RKO (cell line): ENCODE results near the gene COL18A1.

ENCODE experiments used
- DNase-seq: peaks from one replicate; pipeline ENCODE4 v3.0.0-alpha.2; 2016; ENCODE audit warnings: low spot score

The COL18A1 gene

DNA sequence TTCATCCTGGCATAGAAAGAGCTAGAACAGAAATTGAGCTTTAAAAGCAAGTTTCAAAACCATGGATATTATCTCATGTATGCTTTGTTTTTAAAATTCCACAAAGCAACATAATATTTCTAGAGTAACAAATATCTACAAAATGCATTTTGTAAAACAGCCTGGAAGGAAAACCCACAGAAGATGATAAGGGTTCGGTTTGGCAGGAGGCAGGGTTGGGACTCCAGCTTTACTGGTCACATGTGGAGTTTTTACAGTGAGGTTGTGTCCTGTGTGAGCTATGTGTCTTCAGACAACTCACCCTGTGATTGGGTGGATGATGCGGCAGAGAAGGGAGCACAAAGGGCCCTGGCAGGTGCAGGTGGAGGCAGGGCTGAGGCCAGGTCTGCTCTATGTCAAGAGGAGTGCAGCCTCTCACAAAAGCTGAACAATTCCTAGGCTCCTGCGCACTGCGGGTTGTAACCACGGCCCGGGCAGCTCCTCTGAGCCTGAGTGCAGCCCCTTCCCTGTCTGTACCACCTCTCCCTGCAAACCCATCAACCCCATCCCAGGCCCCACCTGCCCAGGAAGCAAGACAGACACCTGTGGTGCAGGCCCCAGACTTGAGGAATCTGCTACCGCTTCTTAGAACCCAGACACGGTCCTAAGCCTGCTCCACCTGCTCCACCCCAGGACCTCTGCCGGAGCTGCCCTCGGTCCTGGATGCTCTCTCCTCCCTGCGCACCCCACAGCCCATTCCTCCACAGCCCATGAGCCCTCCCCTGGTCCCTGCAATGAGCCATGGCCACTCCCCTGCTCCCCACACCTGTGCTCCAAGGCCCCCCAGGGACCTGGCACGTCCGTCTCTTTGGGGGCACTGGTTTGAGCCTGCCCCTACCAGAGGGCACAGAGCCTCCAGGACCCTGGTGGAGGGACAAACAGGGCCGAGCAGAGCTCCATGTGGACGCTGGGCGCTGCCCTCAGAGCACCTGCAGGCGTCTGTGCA is 2.8 kb upstream of the COL18A1 start:
- no peak for DNase-seq

DNA sequence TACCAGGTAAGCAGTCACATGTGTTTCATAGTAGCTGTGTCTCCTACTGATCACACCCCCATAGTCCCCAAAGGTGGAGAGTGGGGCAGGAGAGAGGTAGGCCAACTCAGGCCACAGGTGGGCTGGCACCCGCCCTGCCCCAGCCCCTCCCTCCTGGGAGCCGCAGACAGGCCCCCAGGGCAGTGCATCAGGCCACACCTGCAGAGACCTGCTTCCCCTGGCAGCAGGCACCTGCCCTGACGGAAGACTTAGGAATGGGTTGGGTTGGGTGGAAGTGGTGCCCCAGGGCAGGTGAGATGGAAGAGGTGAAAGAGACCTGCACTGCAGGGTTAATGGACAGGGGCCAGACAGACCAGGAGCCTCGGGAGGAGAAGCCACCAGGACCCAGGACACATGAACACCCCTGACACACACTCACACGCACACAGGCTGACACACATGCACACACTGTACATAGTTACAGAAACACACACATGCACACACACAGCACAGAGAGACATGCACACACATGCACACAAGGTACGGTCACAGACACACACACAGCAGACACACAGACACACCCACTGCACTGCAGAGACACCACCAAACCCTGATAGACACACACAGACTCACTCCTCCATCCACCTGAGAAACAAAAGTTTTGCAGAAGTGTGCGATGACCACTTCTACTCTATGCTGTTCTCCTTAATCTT is 1.7 kb upstream of the COL18A1 start:
- no peak for DNase-seq

- no peak for DNase-seq
Measured at GRCh38 chr21:45403825-45404729, 888 bp upstream of the COL18A1 start.

DNA sequence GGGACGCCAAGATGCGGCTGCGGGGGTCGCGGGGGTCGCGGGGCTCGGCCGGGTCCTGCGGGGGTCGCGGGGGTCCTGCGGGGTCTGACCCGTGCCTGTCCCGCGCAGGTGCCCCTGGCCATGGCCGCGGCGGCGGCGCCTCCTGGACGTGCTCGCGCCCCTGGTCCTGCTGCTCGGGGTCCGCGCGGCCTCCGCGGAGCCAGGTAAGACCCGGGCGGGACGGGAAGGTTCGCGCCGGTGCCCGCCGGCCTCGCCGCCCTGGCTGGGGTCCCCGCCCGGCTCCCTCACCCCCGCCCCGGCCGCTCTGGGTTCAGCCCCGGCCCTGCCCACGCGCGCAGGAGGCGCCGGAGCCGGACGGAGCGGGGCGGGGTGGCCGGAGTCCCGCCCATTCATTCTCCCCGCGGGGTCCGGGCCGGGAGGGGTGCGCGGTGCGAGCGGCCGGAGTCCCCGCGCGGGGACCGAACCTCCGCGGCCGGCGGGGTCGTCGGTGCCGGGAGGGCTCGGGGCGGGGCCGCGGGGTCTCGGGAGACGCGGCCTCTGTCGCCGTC is 380 bp downstream of the COL18A1 start:
- no peak for DNase-seq

DNA sequence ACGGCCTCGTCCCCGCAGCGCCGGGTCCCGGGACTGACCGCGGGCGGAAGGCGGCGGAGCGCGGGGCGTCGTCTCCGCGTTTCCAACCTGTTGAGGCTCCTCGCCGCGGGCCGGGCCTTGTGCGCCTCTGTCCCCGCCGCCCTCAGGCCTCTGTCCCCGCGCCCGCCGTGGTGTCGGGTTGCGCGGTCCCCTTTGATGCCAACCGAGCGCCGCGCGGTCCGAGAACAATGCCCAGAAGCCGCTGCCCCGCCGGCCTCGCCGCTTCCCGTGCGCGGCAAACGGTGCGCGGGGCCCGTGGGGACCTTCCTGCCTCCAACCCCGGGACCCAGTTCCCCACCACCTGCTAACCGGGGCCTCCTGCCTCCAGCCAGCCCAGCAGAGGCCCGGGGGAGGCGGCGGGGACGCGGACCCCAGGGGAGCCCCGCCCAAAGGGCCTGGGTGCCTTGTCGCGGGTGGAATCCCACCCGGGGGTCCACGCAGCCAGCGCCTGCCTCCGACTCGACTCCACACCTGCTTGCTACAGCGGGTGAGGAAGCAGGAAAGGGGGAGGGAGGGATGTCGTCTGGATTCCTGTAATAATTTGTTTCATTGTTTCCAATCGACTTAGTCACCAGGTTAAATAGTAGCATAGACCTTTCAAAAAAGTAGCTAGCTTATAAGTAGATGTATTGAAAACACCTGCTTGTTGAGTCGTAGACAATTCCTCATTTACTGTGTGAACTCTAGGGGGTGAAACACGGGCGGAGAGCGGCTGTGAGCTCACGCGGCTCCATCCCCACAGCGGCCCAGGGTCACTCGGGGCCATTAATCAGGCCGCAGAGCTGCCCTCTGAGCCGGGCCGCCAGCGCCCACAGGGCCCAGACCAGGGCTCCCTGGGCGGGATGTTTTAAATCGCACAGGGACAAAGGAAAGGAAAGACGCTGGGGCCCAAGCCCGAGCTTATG is 1.1 kb downstream of the COL18A1 start:
- DNase-seq = peak; percentile 8

DNA sequence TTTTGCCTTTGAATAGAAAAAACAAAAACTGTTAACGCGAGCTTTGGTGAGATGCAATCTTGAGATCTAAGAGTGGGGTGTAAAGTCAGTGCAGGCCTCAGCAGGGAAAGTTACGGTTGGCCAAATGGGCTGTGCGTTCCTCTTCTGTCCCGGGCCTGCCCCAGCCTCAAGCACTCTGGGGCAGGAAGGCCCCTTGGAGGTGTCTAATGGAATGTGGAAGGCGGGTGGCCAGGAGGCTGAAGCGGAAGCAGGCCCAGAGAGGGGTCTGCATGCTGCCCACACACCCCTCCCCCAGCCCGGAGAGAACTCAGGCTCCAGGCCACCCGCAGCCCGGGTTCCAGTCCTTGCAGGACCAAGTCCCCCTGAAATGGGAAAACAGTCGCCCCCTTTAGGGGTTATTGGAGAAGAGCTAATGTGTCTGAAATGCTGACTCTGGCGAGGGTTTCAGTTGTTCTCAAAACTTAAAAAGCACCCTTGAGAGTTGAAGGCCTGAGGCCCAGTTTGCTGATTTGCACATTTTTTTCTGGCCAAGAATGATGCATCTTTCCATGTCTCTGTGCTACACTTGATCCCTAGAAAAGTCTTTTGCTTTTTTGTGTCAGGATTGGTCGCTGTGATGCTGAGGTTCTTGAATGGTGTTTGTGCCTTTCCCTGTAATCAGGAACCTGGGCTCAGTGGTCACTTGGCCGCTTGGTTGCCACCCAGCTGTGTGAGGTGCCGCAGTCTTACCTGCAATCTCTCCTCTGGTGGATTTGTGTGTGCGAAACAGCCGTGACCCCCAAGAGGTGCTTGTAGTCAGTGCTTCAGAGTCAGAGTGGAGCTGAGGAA is 2.0 kb downstream of the COL18A1 start:
- no peak for DNase-seq

- DNase-seq = no peak
Measured at GRCh38 chr21:45407629-45408247, 2.8 kb downstream of the COL18A1 start.

DNA sequence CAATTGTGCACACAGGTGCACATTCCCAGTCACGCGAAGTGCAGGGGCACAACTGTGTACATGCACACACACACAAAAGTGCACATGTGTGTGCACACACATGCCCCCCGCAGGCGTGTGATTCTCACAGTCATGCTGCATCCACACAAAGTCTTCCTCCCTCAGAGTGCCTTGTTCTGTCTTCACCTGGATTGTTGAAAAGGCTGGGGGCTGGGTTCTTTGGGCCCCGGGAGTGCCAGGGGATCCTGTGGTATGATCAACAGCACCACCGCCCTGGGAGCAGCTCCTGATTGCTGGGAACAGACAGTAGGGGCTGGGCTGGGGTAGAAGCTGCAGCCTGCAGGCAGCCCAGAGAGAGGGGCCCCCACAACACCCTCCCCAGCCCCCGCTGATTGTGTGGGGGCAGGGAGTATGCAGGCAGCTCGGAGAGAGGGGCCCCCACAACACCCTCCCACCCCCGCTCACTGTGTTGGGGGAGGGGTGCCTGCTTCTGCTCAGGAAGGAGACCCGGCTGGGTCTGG is 3.4 kb downstream of the COL18A1 start:
- no peak for DNase-seq

DNA sequence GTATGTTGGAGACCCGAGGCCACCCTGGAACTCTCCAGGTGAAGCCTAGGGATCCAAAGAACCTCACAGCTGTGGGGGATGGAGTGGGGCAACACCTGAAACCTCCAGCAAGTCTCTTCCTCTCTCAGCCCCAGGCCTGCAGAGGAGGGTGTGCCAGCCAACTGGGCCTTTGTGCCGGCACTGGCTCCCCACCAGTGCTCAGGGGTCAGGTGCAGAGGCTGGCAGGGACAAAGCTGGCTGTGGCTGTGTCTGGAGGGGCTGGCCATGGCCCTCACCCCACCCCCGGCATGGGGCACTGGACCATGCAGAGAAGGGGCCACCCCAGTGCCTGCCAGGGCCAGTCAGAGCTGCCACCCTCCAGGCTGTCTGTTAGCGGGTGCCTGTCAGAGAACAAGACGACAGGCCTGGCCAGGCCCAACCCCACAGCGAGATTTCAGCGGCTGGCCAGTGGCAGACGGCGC is 3.9 kb downstream of the COL18A1 start:
- no peak for DNase-seq

DNA sequence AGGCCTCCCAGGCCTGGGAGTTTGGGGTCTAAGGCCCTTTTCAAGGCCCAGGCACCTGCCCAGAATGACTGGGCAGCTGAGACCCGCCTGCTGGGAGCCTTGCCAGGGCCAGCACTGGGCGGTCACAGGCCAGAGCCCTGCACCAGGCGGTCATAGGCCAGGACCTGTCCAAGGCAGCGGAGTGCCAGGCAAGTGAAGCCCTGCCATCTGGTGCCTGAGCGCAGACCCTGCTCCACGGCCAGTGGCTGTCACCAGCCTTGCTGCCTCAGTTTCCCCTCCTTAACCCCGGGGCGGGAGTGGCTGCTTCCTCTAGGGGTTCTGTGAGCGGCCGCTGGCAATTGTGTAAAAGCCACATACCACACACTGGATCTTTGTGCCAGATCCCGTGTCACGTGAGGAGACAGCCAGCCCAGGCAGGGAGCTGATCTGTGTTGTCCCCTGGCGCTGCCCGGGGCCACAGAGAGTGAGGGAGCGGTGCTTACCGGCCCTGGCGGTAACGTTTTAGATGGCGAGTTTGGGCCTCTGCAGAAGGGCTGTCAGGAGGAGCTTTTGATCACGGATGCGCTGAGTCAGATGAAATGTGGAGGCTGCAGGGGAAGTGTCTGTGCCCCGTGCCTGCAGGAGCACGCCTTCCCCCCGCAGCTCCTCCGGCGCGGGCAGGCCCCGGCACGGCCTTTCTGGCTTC is 4.6 kb downstream of the COL18A1 start:
- no peak for DNase-seq

GRCh38 chr21:45410151-45410864 is 5.3 kb downstream of the COL18A1 start:
- DNase-seq = no peak

GRCh38 chr21:45410865-45411809 is 6.2 kb downstream of the COL18A1 start:
- no peak for DNase-seq

DNA sequence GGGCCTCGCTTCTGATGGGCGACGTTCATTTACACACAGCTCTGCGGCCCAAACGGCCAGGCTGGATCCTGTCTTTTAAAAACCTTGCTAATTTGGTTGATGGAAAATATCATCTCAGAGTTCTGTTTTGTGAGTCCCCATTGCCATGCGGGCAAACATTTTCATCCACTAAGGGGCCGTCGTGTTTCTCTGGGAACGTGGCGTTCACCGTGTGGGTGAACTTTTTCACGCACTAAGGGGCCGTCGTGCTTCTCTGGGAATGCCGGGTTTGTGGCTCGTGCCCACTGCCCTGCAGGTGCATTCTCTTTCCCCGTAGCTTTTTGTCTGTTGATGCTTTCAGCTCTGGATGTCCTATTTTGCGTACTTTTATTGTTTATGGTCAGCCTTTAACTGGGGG is 6.8 kb downstream of the COL18A1 start:
- DNase-seq = no peak

- DNase-seq = no peak
Measured at GRCh38 chr21:45412491-45412890, 7.5 kb downstream of the COL18A1 start.

DNA sequence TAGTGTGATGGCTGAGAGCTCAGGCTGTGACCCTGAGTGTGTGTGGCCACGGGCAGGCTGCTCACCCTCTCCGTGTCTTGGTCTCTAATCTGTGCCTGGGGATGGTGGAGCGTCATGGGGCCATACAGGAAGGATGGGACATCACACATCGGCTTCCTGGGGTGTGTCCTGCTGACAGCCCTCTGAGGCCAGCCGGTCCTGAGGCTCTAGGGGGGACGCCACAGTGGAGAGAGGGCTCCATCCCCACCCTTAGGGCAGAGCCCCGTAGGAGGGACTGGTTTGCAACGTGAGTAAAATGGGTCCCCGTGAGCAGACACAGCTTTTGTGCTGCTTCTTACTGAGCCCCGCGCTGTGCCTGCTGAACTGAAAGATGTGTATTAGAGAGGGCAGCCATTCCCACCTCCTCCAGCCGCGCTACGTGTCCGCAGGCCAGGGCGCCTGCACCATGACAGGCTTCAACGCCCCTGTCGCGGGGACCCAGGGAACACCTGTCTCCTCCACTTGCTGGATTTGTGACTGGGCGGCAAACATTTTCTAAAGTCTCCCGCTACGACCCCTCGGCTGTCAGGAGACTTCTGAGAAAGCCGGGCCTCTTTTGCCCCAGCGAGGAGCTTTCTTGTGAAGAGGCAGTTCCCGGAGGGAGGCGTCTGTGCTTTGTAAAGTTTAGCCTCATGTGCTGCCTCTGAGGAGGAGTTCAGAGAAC is 8.1 kb downstream of the COL18A1 start:
- no peak for DNase-seq

DNA sequence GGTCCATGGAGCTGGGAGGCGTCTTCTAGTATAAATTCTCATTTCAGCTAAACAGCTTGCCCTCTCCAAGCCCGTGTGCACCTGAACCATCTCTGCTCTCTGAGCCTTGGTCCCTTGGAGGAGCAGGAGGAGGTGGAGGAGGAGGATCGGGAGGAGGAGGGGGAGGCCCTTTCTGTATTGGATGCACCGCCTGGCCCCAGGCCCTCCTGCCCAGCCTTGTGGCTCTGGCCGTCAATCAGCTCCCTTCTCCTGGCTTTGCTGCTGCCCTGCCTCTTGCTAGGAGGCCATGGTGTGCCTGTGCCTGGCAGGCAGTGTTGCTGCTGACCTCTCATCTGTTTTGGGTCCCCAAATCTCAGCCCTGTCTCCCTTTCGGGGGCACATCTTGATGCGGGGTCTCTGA is 9.0 kb downstream of the COL18A1 start:
- no peak for DNase-seq
